ENCODE data around the gene NFIC.

NFIC gene

GRCh38 chr19:3465552-3465951 is 99.2 kb downstream of the NFIC start:
- TF ChIP-seq CTCF (conservative IDR thresholded peaks at IDR 0.05; ENCODE audit: low read length) = no peak
- no peak for TF ChIP-seq EZH2phosphoT487 (IDR thresholded peaks at IDR 0.05; ENCODE audit: borderline replicate concordance)
- Histone ChIP-seq H3K36me3 (ENCODE audit: insufficient read depth, low read length) (0 out of 2 replicates have a peak, but pooled peaks cover 10% of the 10 kb centered on the region), H3K4me3 (ENCODE audit: low read length, poor library complexity, severe bottlenecking) (no peak overlapping the region), H3K9me3 (ENCODE audit: insufficient read depth, low read depth, low read length) (no peaks in the 10 kb centered on the region), H4K20me1 (ENCODE audit: insufficient read depth, low read length, poor library complexity, severe bottlenecking) (no peaks in the 10 kb centered on the region), H3F3A (ENCODE audit: low read depth) (peaks cover 5% of the 10 kb centered on the region; the same call in 1 of the 2 replicates), H2AFZ (ENCODE audit: low read length) (no peak overlapping the region), H3K79me2 (ENCODE audit: insufficient read depth, low read length) (no peaks in the 10 kb centered on the region), H3K9me2 (replicated peaks; ENCODE audit: low read depth, low read length) (no peaks in the 10 kb centered on the region), H3K9ac (ENCODE audit: low read depth, low read length, poor library complexity, severe bottlenecking) (no peak overlapping the region), H3K4me2 (ENCODE audit: low read depth, low read length, poor library complexity, severe bottlenecking) (no peak overlapping the region), H3K27me3 (ENCODE audit: insufficient read depth, low read length, poor library complexity, severe bottlenecking) (no peaks in the 10 kb centered on the region), H3K4me1 (ENCODE audit: insufficient read depth, low read length, poor library complexity, severe bottlenecking) (no peaks in the 10 kb centered on the region)

GRCh38 chr19:3466635-3467034 is 100.3 kb downstream of the NFIC start:
- Histone ChIP-seq H3K27me3 (ENCODE audit: insufficient read depth, low read length, poor library complexity, severe bottlenecking) (no peaks in the 10 kb centered on the region), H3K9ac (ENCODE audit: low read depth, low read length, poor library complexity, severe bottlenecking) (no peak overlapping the region), H2AFZ (ENCODE audit: low read length) (no peak overlapping the region), H3K9me2 (replicated peaks; ENCODE audit: low read depth, low read length) (no peaks in the 10 kb centered on the region), H4K20me1 (ENCODE audit: insufficient read depth, low read length, poor library complexity, severe bottlenecking) (no peaks in the 10 kb centered on the region), H3K4me3 (ENCODE audit: low read length, poor library complexity, severe bottlenecking) (no peak overlapping the region), H3K36me3 (ENCODE audit: insufficient read depth, low read length) (0 out of 2 replicates have a peak, but pooled peaks cover 10% of the 10 kb centered on the region), H3K79me2 (ENCODE audit: insufficient read depth, low read length) (no peaks in the 10 kb centered on the region), H3K4me2 (ENCODE audit: low read depth, low read length, poor library complexity, severe bottlenecking) (no peak overlapping the region), H3F3A (ENCODE audit: low read depth) (peaks cover 5% of the 10 kb centered on the region; the same call in 1 of the 2 replicates), H3K4me1 (ENCODE audit: insufficient read depth, low read length, poor library complexity, severe bottlenecking) (no peaks in the 10 kb centered on the region), H3K9me3 (ENCODE audit: insufficient read depth, low read depth, low read length) (no peaks in the 10 kb centered on the region)
- no peak for TF ChIP-seq EZH2phosphoT487 (IDR thresholded peaks at IDR 0.05; ENCODE audit: borderline replicate concordance)
- TF ChIP-seq CTCF (conservative IDR thresholded peaks at IDR 0.05; ENCODE audit: low read length) = no peak

- no peak overlapping the region for H3K4me3 ChIP-seq (ENCODE audit: low read length, poor library complexity, severe bottlenecking)
- peaks cover 5% of the 10 kb centered on the region; the same call in 1 of the 2 replicates for H3F3A ChIP-seq (ENCODE audit: low read depth)
- peaks cover 5% of the 10 kb centered on the region for H4K20me1 ChIP-seq (ENCODE audit: insufficient read depth, low read length, poor library complexity, severe bottlenecking)
- no peaks in the 10 kb centered on the region for H3K4me1 ChIP-seq (ENCODE audit: insufficient read depth, low read length, poor library complexity, severe bottlenecking)
- no peaks in the 10 kb centered on the region for H3K27me3 ChIP-seq (ENCODE audit: insufficient read depth, low read length, poor library complexity, severe bottlenecking)
- no peak overlapping the region for H2AFZ ChIP-seq (ENCODE audit: low read length)
- H3K79me2 ChIP-seq (ENCODE audit: insufficient read depth, low read length) = peaks cover 6% of the 10 kb centered on the region; the same call in 1 of the 2 replicates
- no peak overlapping the region for H3K9ac ChIP-seq (ENCODE audit: low read depth, low read length, poor library complexity, severe bottlenecking)
- TF ChIP-seq CTCF (conservative IDR thresholded peaks at IDR 0.05; ENCODE audit: low read length) (no peak), EZH2phosphoT487 (IDR thresholded peaks at IDR 0.05; ENCODE audit: borderline replicate concordance) (no peak)
- 0 out of 2 replicates have a peak, but pooled peaks cover 7% of the 10 kb centered on the region for H3K36me3 ChIP-seq (ENCODE audit: insufficient read depth, low read length)
- no peaks in the 10 kb centered on the region for H3K9me3 ChIP-seq (ENCODE audit: insufficient read depth, low read depth, low read length)
- no peak overlapping the region for H3K4me2 ChIP-seq (ENCODE audit: low read depth, low read length, poor library complexity, severe bottlenecking)
- H3K9me2 ChIP-seq (replicated peaks; ENCODE audit: low read depth, low read length) = no peaks in the 10 kb centered on the region
Observed at GRCh38 chr19:3467437-3468198, 101.2 kb downstream of the NFIC start.

Data from Loucy (cell line).